ENCODE measurements around the gene DSE.

DNA sequence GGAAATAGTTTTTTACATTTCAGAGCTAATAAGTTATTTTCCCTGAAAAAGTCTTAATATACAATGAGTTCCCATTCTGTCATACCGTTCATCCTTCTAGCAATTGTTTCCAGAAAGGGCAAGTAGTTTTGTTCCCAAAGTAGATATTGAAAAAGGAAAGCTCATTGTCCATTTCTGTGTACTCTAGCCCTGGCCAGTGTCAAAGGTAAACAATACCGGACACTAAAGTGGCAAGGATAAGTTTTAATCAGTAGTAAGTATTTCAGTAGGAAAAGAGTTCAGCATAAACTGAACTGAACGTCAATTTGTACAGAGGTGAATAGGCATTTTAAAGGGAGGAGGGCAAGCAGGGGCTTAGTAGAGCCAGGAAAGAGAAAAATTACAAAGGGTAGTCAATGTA lies 46.9 kb downstream of the DSE start:
- TF ChIP-seq, protein P1, sequence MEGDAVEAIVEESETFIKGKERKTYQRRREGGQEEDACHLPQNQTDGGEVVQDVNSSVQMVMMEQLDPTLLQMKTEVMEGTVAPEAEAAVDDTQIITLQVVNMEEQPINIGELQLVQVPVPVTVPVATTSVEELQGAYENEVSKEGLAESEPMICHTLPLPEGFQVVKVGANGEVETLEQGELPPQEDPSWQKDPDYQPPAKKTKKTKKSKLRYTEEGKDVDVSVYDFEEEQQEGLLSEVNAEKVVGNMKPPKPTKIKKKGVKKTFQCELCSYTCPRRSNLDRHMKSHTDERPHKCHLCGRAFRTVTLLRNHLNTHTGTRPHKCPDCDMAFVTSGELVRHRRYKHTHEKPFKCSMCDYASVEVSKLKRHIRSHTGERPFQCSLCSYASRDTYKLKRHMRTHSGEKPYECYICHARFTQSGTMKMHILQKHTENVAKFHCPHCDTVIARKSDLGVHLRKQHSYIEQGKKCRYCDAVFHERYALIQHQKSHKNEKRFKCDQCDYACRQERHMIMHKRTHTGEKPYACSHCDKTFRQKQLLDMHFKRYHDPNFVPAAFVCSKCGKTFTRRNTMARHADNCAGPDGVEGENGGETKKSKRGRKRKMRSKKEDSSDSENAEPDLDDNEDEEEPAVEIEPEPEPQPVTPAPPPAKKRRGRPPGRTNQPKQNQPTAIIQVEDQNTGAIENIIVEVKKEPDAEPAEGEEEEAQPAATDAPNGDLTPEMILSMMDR (IDR thresholded peaks at IDR 0.05) = no peak
- no peak for TF ChIP-seq POLR2A (IDR thresholded peaks at IDR 0.05)
